T-helper 9 cell (primary cell): ENCODE data around the gene VCP.
"Not testable (repeated sequence)": the region's sequence is repeated elsewhere in the genome, so short reads cannot be mapped to it uniquely, and the experiment has no call there.

Experiments
- DNase-seq: peaks from one replicate; pipeline ENCODE4 v3.0.0-alpha.2; 2020

The VCP gene

GRCh38 chr9:35059438-35059837, 13.0 kb downstream of the VCP start:
- DNase-seq: no peak

DNA sequence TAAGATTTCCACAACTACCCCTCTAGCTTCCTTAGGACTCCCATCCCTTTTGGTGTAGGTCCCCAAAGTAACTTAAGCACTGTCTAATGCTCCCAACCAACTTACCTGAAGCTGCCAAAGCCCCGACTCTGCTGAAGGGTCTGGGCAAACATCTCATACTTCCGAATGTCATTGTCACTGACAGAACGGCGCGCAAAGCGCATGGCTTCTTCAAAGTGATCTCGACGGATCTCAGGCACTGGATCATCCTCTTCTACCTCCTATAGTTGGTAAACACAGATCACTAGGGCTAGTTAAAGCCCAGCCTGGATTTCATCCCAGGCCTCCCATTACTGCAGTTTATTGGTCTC, 15.2 kb downstream of the VCP start:
- DNase-seq: no peak

DNA sequence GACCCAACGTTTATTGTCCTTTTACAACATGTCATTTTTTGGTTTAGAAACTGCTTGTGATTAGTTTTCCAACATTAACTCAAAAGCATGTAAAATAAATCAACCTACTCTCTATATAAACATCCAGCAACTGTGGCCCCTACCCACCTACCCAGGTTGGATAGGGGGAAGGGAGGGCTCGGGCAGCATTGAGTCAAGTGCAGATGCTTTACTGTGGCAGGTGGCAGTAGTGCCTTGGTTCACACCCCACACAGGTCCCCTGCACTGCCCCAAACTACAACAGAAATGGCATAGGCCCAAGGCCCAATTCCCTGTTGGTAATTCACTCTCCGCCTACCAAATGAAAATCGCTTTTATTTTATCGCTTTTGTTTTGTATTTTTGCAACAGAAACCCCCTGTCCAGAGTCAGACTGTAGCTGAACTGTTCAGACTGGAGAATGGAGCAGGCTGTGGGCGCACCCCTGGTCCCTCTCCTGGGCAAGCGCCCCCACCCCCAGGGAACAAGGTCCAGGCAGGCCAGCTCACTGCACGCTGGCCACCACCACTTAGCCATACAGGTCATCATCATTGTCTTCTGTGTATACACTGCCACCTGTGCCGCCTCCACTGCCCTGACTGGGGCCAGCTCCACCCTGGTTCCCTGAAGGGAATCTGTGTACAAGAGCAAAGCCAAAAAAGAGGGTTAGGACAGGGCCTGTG, 15.7 kb downstream of the VCP start:
- DNase-seq: no peak

- DNase-seq: no peak
These were observed 17.4 kb downstream of the VCP start for GRCh38 chr9:35054871-35055644.

GRCh38 chr9:35054185-35054835, 18.1 kb downstream of the VCP start:
- no peak for DNase-seq

- peak; percentile 33 for DNase-seq
These were observed 21.1 kb downstream of the VCP start for GRCh38 chr9:35051069-35051967.

GRCh38 chr9:35048511-35048910, 23.9 kb downstream of the VCP start:
- no peak for DNase-seq

- DNase-seq: no peak
These were observed 28.4 kb downstream of the VCP start for GRCh38 chr9:35044071-35044470.

- DNase-seq: no peak
These were observed 29.4 kb downstream of the VCP start for GRCh38 chr9:35042891-35043545.

DNA sequence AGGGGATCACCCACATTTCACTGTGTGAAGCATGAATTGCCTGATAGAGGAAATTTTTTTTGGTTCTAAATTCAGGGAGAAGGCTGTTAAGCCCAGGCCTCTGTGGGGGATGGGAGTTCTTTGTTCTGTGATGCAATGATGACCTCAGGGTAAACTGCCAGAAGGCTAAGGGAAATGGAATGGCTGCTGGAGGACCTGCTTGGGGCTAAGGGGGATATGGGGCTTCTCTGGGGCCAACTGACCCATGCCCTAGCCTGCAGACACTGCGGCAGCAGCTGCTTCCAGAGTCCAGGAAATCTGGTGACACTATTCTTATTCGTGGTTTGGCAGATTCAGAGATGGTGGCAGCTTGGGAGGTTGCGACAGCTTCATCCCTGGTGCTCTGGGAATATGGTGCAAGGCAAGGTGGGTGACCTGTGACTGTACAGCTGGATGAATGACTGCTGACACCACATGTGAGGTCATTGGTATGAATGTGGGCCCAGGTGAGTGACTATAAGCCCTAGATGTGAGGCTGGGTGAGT, 30.3 kb downstream of the VCP start:
- no peak for DNase-seq

DNA sequence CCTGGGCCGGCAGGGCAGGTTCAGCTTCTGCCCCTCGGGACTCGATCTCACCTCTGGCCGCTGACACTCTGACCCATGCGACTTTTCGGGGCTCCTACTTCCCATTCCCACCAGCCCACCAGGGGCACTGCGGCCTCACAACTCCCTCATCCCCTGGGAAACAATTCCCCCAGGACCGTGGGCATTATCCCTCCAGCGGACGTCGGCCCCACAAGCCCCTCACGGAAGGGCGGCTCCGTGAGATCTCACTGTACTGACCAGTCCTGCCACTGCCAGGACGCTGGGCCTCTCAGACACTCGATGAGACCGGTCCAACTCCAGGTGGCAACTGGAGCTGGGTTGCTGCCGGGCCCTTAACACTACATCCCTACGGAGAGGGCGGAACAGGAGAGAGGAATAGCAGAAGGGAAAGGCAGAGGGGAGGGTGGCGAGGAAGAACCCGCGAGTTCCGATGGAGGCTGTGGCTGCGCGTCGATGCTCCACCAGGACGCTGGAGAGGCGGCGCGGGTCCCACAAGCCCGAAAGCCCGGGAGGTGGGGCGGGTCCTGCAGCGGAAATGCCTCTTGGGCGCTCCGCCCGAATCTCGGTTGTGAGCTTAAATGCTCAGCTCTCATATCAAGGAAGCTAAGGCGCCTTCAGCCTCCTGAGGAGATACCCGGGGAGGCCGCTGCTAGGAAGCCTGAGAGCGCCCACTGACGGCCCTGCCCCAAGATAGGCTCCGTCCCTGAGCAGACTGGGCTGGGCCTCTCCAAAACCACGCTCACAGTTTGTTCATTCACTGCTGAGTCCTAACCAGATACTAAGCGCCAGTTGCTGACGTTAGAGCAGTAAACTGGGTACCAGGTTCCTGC, 36.3 kb downstream of the VCP start:
- DNase-seq: no peak

DNA sequence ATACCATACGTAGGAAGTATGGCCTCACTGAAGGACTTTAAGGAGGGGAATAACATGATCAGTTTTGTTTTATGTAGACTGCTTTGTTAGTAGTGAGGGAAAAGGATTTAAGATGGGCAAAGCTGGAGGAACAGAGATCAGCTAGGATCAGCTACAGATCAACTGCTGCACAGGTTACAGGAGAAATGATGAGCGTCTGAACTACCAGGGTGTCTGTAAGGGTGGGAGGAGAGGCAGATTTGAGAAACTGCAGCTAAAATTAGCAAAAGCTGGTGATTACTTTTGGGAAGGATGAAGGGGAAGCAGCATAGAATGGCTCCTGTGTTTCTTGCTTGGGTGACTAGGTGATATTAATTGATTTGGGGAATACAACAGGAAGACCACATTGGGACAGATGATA, 39.3 kb downstream of the VCP start:
- no peak for DNase-seq

GRCh38 chr9:35029852-35030251, 42.6 kb downstream of the VCP start:
- DNase-seq: no peak

GRCh38 chr9:35029241-35029640, 43.2 kb downstream of the VCP start:
- DNase-seq: no peak

GRCh38 chr9:35028341-35028740, 44.1 kb downstream of the VCP start:
- DNase-seq: no peak

- DNase-seq: no peak
These were observed 44.6 kb downstream of the VCP start for GRCh38 chr9:35027860-35028259.

DNA sequence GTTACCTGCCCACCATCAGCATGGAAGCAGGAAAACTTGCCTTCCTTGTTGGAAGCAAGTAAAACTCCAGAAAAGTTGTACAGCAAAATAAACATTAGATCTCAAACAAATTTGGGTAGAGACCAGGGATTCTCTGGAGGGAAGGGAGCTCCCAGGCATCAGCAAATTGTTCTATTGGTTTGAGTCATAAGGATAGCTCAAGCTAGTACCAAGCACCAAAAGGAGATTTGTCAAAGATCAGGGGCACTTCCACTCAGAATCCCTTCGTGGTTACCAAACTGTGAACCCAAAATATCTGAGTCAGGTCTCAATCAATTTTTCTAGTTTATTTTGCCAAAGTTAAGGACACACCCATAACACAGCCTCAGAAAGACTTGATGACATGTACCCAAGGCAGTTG, 45.1 kb downstream of the VCP start:
- DNase-seq: no peak

GRCh38 chr9:35026671-35027070, 45.8 kb downstream of the VCP start:
- DNase-seq: no peak

GRCh38 chr9:35023443-35023842, 49.0 kb downstream of the VCP start:
- not testable (repeated sequence) for DNase-seq

DNA sequence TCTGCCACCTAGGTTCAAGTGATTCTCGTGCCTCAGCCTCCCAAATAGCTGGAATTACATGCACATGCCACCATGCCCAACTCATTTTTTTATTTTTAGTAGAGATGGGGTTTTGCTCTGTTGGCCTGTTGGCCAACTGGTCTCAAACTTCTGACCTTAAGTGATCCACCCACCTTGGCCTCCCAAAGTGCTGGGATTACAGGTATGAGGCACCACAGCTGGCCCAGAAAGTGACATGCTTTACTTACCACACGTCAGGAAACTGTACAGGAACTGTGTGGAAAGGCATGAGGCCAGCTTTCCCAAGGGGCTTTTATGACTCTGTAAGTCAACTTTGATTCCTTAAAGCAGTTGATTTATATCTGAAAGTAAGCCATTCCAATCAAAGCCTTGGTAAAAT, 57.9 kb downstream of the VCP start:
- DNase-seq: no peak

DNA sequence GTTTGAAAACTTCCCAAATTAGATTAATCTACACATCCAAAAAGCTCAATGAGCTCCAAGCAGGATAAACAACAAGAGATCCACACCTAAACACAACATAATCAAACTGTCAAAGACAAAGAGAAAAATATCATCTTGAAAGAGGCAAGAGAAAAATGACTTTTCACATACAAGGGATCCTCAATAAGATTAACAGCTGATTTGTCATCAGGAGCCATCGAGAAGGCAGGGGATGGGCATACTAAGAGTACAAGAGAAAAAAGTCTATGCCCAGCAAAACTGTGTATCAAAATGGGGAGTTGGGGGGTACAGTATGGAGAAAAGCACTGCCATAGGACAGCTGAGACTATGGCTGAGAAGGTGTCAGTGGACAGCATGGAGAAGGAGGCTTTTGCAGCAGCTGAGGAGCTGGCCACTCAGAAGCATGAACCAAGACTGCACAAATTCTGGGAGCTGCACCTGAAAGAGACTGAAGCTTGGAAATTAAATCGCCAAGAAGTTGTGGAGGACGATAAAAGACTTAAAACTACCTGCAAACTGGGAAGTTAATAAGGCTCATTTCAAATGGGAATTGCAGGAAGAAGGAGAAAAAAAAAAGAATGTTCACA, 62.0 kb downstream of the VCP start:
- DNase-seq: no peak
